H1 (cell line): Measurements from ENCODE around the gene EDEM2. TPM values are rescaled to one million over a fixed set of nuclear protein-coding genes. Genes with fewer than 3 reads are reported as not detected.

Source experiments
- CTCF ChIA-PET: fragments of 300-600 bp; sonication (Branson Sonifier 250); formaldehyde crosslinking; loops from one replicate; lab custom pipeline; 2021; ENCODE audit not compliant: partially characterized antibody; lab: Charles Lee
- POLR2A ChIA-PET: fragments of 300-600 bp; sonication (Branson Sonifier 250); formaldehyde crosslinking; loops from one replicate; lab custom pipeline; 2021; ENCODE audit warnings: inconsistent platforms; ENCODE audit not compliant: partially characterized antibody; lab: Charles Lee
- DNase-seq, 2 experiments: peaks; one replicate each; pipeline versions ENCODE4 v3.0.0 to v3.0.0-alpha.2; 2010 to 2022; ENCODE audit warnings: low spot score in 2 of 2, low read depth in 1 of 2, mixed read lengths in 1 of 2
- FAIRE-seq: peaks from 2 replicates; lab custom pipeline; 2011; peaks lifted over from hg19 to GRCh38; lab: Jason Lieb, UNC
- H2AFZ ChIP-seq: 2 replicates; pipeline ENCODE4 v1.8.1; 2012; ENCODE audit warnings: low read length, inconsistent platforms
- H2AK5ac ChIP-seq: 2 replicates; pipeline ENCODE4 v1.6.1; 2013; ENCODE audit warnings: low read depth, low read length
- H2BK120ac ChIP-seq: replicated peaks from 2 replicates; pipeline ENCODE3; 2013; ENCODE audit warnings: low read depth, low read length, inconsistent platforms
- H2BK12ac ChIP-seq: 2 replicates; pipeline ENCODE4 v1.6.1; 2013; ENCODE audit warnings: low read depth, low read length
- H2BK15ac ChIP-seq: 2 replicates; pipeline ENCODE4 v1.6.1; 2013; ENCODE audit warnings: low read length
- H2BK20ac ChIP-seq: 2 replicates; pipeline ENCODE4 v1.6.1; 2013; ENCODE audit warnings: low read length
- H2BK5ac ChIP-seq: 2 replicates; pipeline ENCODE4 v1.6.1; 2013; ENCODE audit warnings: low read depth, low read length
- H3K14ac ChIP-seq: 2 replicates; pipeline ENCODE4 v1.6.1; 2013; ENCODE audit warnings: inconsistent platforms; ENCODE audit not compliant: insufficient read length
- H3K18ac ChIP-seq: 2 replicates; pipeline ENCODE4 v1.6.1; 2013; ENCODE audit warnings: low read length; ENCODE audit errors: extremely low read depth
- H3K23ac ChIP-seq: 2 replicates; pipeline ENCODE4 v1.6.1; 2013; ENCODE audit warnings: inconsistent platforms; ENCODE audit not compliant: insufficient read length
- H3K23me2 ChIP-seq: 2 replicates; pipeline ENCODE4 v1.6.1; 2013; ENCODE audit warnings: low read depth, low read length
- H3K27ac ChIP-seq: 2 replicates; pipeline ENCODE4 v1.6.1; 2011; ENCODE audit warnings: low read depth, low read length, inconsistent platforms
- H3K27me3 ChIP-seq, 4 experiments: replicated peaks in 1 of 4; 1 replicate in 1 of 4; 2 replicates in 3 of 4; pipeline versions ENCODE4 v1.6.1 to v1.8.1; 2011 to 2013; ENCODE audit warnings: low read length in 3 of 4, mild to moderate bottlenecking in 3 of 4, inconsistent platforms in 2 of 4, mixed read lengths in 2 of 4, moderate library complexity in 1 of 4; ENCODE audit not compliant: control insufficient read depth in 3 of 4, insufficient read depth in 3 of 4; ENCODE audit errors: extremely low read depth in 1 of 4
- H3K36me3 ChIP-seq, 4 experiments: 2 replicates each; pipeline versions ENCODE4 v1.6.1 to v1.8.1; 2011 to 2013; ENCODE audit warnings: mild to moderate bottlenecking in 4 of 4, low read length in 3 of 4, moderate library complexity in 2 of 4, control low read depth in 1 of 4, inconsistent platforms in 1 of 4; ENCODE audit not compliant: insufficient read depth in 4 of 4, control insufficient read depth in 2 of 4
- H3K4ac ChIP-seq: replicated peaks from 2 replicates; pipeline ENCODE3; 2013; ENCODE audit warnings: low read length, low read depth, mixed read lengths, inconsistent platforms; ENCODE audit not compliant: insufficient read length
- H3K4me1 ChIP-seq, 4 experiments: replicated peaks in 1 of 4; 1 replicate in 1 of 4; 2 replicates in 3 of 4; pipeline versions ENCODE4 v1.6.1 to v1.8.1; 2011 to 2013; ENCODE audit warnings: low read length in 3 of 4, inconsistent platforms in 2 of 4, mixed read lengths in 1 of 4; ENCODE audit not compliant: insufficient read depth in 4 of 4, control insufficient read depth in 3 of 4
- H3K4me2 ChIP-seq, 2 experiments: 2 replicates each; pipeline versions ENCODE4 v1.6.1 to v1.8.1; 2011 to 2013; ENCODE audit warnings: low read depth in 2 of 2, low read length in 2 of 2, control low read depth in 1 of 2, inconsistent platforms in 1 of 2, mild to moderate bottlenecking in 1 of 2; ENCODE audit not compliant: insufficient read depth in 1 of 2
- H3K4me3 ChIP-seq, 4 experiments: fragments of 200-600, 300-600 bp in 1 of 4; sonication (generic), shearing (Covaris generic), sonication (Bioruptor Twin) in 1 of 4; 2 replicates each; pipeline versions ENCODE4 v1.5.1 to v1.8.1; 2011 to 2016; ENCODE audit warnings: low read length in 4 of 4, low read depth in 3 of 4, control low read depth in 2 of 4, inconsistent platforms in 2 of 4, mild to moderate bottlenecking in 2 of 4, mixed read lengths in 1 of 4, moderate library complexity in 1 of 4; ENCODE audit not compliant: insufficient read depth in 2 of 4; ENCODE audit errors: extremely low read depth in 1 of 4
- H3K56ac ChIP-seq: replicated peaks from 2 replicates; pipeline ENCODE3; 2013; ENCODE audit warnings: low read depth, mild to moderate bottlenecking, mixed read lengths, low read length, inconsistent platforms; ENCODE audit not compliant: insufficient read length
- H3K79me1 ChIP-seq: 2 replicates; pipeline ENCODE4 v1.6.1; 2013; ENCODE audit warnings: low read depth, low read length, control low read depth
- H3K79me2 ChIP-seq, 2 experiments: 2 replicates each; pipeline versions ENCODE4 v1.6.1 to v1.8.1; 2012 to 2013; ENCODE audit warnings: low read length in 2 of 2, mild to moderate bottlenecking in 2 of 2, inconsistent platforms in 1 of 2; ENCODE audit not compliant: insufficient read depth in 2 of 2, control insufficient read depth in 1 of 2
- H3K9ac ChIP-seq, 4 experiments: replicated peaks in 1 of 4; 1 replicate in 1 of 4; 2 replicates in 3 of 4; pipeline versions ENCODE4 v1.6.1 to v1.8.1; 2011 to 2013; ENCODE audit warnings: low read depth in 3 of 4, low read length in 3 of 4, control low read depth in 2 of 4, mild to moderate bottlenecking in 2 of 4, moderate library complexity in 2 of 4, inconsistent platforms in 1 of 4; ENCODE audit errors: extremely low read depth in 1 of 4
- H3K9me3 ChIP-seq, 2 experiments: 2 replicates each; pipeline versions ENCODE4 v1.6.1 to v1.8.1; 2012 to 2013; ENCODE audit warnings: mild to moderate bottlenecking in 2 of 2, moderate library complexity in 2 of 2, control low read depth in 1 of 2, inconsistent platforms in 1 of 2, low read depth in 1 of 2, low read length in 1 of 2, mixed read lengths in 1 of 2; ENCODE audit not compliant: insufficient read depth in 2 of 2
- H4K20me1 ChIP-seq, 2 experiments: replicated peaks in 1 of 2; 2 replicates each; pipeline versions ENCODE3 to v1.8.1; 2011 to 2013; ENCODE audit warnings: inconsistent platforms in 2 of 2, low read length in 2 of 2, mild to moderate bottlenecking in 1 of 2; ENCODE audit not compliant: insufficient read depth in 2 of 2, control insufficient read depth in 1 of 2
- H4K5ac ChIP-seq: 2 replicates; pipeline ENCODE4 v1.6.1; 2013; ENCODE audit warnings: low read length, low read depth, mixed read lengths, inconsistent platforms; ENCODE audit not compliant: insufficient read length
- H4K8ac ChIP-seq: 2 replicates; pipeline ENCODE4 v1.8.0; 2013; ENCODE audit warnings: mild to moderate bottlenecking, moderate library complexity, low read length, inconsistent platforms; ENCODE audit not compliant: insufficient read depth; ENCODE audit errors: extremely low read depth
- H4K91ac ChIP-seq: replicated peaks from 2 replicates; pipeline ENCODE3; 2013; ENCODE audit warnings: low read length, mixed read lengths, inconsistent platforms; ENCODE audit not compliant: insufficient read length
- ATF2 ChIP-seq: IDR thresholded peaks from 2 replicates; pipeline ENCODE4 v1.6.1; 2012; ENCODE audit warnings: low read length, inconsistent platforms
- BRCA1 ChIP-seq: IDR thresholded peaks from 2 replicates; pipeline ENCODE4 v1.6.1; 2012; ENCODE audit warnings: low read depth, low read length, improper control_type of control experiment
- CHD2 ChIP-seq: IDR thresholded peaks from 2 replicates; pipeline ENCODE4 v1.6.1; 2012; ENCODE audit warnings: low read length, improper control_type of control experiment
- CTCF ChIP-seq, 3 experiments: IDR thresholded peaks; 1 replicate in 2 of 3; 2 replicates in 1 of 3; pipeline versions ENCODE4 v1.5.1 to v1.6.1; 2011; ENCODE audit warnings: low read length in 3 of 3, mild to moderate bottlenecking in 3 of 3, inconsistent platforms in 2 of 3, low read depth in 1 of 3, moderate library complexity in 1 of 3; ENCODE audit not compliant: insufficient read depth in 1 of 3; ENCODE audit errors: control extremely low read depth in 1 of 3
- HDAC2 ChIP-seq, 2 experiments: fragments of 300-600 bp in 1 of 2; sonication (generic) in 1 of 2; IDR thresholded peaks; 2 replicates each; pipeline ENCODE4 v1.6.1; 2011 to 2012; ENCODE audit warnings: low read depth in 2 of 2, low read length in 2 of 2, mild to moderate bottlenecking in 2 of 2, moderate library complexity in 2 of 2, borderline replicate concordance in 1 of 2, inconsistent platforms in 1 of 2
- RFX5 ChIP-seq: IDR thresholded peaks from 2 replicates; pipeline ENCODE4 v1.6.1; 2011; ENCODE audit warnings: low read depth, low read length, improper control_type of control experiment, borderline replicate concordance
- RXRA ChIP-seq: IDR thresholded peaks from 2 replicates; pipeline ENCODE4 v1.6.1; 2011; ENCODE audit warnings: low read depth, mild to moderate bottlenecking, low read length, moderate library complexity; ENCODE audit not compliant: insufficient read depth
- SIN3A ChIP-seq, 2 experiments: IDR thresholded peaks in 1 of 2; conservative IDR thresholded peaks in 1 of 2; 2 replicates each; pipeline ENCODE4 v1.6.1; 2011 to 2012; ENCODE audit warnings: low read length in 2 of 2, improper control_type of control experiment in 1 of 2, low read depth in 1 of 2, mild to moderate bottlenecking in 1 of 2
- TEAD4 ChIP-seq: IDR thresholded peaks from 2 replicates; pipeline ENCODE4 v1.6.1; 2012; ENCODE audit warnings: low read depth, low read length, inconsistent platforms, mixed read lengths
- WGBS, 2 experiments: shearing (Covaris generic) in 1 of 2; methylation state at CpG; one replicate each; pipeline versions ENCODE4 v1.1.6 to v1.1.7; 2013 to 2015; ENCODE audit warnings: low lambda C conversion rate in 2 of 2, mixed read lengths in 2 of 2, inconsistent platforms in 1 of 2, low coverage in 1 of 2, missing lambda C conversion rate in 1 of 2; ENCODE audit not compliant: insufficient replicate concordance in 2 of 2, insufficient coverage in 1 of 2, insufficient read length in 1 of 2; ENCODE audit errors: extremely low coverage in 1 of 2, missing lambda C conversion rate in 1 of 2; 5-methylcytosine and 5-hydroxymethylcytosine counted together
- polyA plus RNA-seq, 7 experiments: library from polyadenylated mRNA; depleted of rRNA in 3 of 7; stranded (reverse) in 5 of 7; unstranded in 2 of 7; fragments of >200 nt in 5 of 7; fragments of 200-250 nt in 2 of 7; gene quantifications; 1 replicate in 5 of 7; 2 replicates in 1 of 7; 4 replicates in 1 of 7; pipeline versions ENCODE4 v1.2.1 to v1.2.3, GENCODE V29; 2011 to 2013; ENCODE audit warnings: missing spikeins in 2 of 7, mixed read lengths in 2 of 7
- total RNA-seq: library from RNA; stranded (reverse); fragmentation: NEBNext Ultra II Directional; extraction: Animal tissue kit (Norgen Biotek cat#: 25700); gene quantifications from 2 replicates; pipeline ENCODE4 v1.2.1, GENCODE V29; 2021

The EDEM2 gene
- total and polyA plus RNA-seq, 2 of the 8 experiments (the other 6 are each of a cell fraction or from before 2014, with no cell fraction given) = 15.2 to 19.6 TPM

- H2BK15ac ChIP-seq = no peak overlapping the region
- no peak overlapping the region for H3K4ac ChIP-seq
- H3K9me3 ChIP-seq = peaks cover 10 to 17% of the 10 kb centered on the region in 2 experiments
- H2AK5ac ChIP-seq = no peak overlapping the region
- H3K14ac ChIP-seq = no peak overlapping the region
- no peak overlapping the region for H3K23ac ChIP-seq
- H3K79me2 ChIP-seq = peaks cover 3 to 46% of the 10 kb centered on the region in 2 experiments; a peak in 3 of 4 replicates
- ChIA-PET CTCF (interaction anchor here (1.3 kb wide), 1 partner anchor 18 kb away, joined by 4 read pairs; no protein-coding TSS in a partner anchor), POLR2A (interaction anchor here (1.1 kb wide), 1 partner anchor 10 kb away, joined by 3 read pairs; no protein-coding TSS in a partner anchor)
- whole genome bisulfite sequencing, 2 experiments = 95% methylated on average over 5 of the region's 5 CpGs; no CpG with 5 or more reads in 1 of the 2 experiments
- 0 out of 2 replicates have a peak, but pooled peaks cover 2% of the 10 kb centered on the region for H3K79me1 ChIP-seq
- H3K56ac ChIP-seq = no peak overlapping the region
- no peak for FAIRE-seq
- no peak overlapping the region for H2BK12ac ChIP-seq
- no peaks in the 10 kb centered on the region for H3K23me2 ChIP-seq
- H3K4me2 ChIP-seq = no peak overlapping the region
- no peak overlapping the region for H3K4me3 ChIP-seq
- H4K8ac ChIP-seq = no peak overlapping the region
- H4K20me1 ChIP-seq = peaks cover 0 to 3% of the 10 kb centered on the region in 2 experiments
- no peaks in the 10 kb centered on the region for H3K4me1 ChIP-seq
- no peak overlapping the region for H3K27ac ChIP-seq
- H4K91ac ChIP-seq = no peak overlapping the region
- no peak for DNase-seq
- no peak overlapping the region for H2BK5ac ChIP-seq
- H3K9ac ChIP-seq = no peak overlapping the region
- no peak overlapping the region for H2BK120ac ChIP-seq
- H2BK20ac ChIP-seq = no peak overlapping the region
- peaks cover 5 to 22% (median 14%) of the 10 kb centered on the region in 4 experiments; a peak in 6 of 8 replicates for H3K36me3 ChIP-seq
- no peak overlapping the region for H4K5ac ChIP-seq
- no peak overlapping the region for H2AFZ ChIP-seq
- H3K18ac ChIP-seq = no peak overlapping the region
- H3K27me3 ChIP-seq = no peaks in the 10 kb centered on the region
- TF ChIP-seq ATF2 (no peak), HDAC2 (IDR thresholded peaks at IDR 0.05; ENCODE audit: borderline replicate concordance in 1 of 2, low read depth in 2 of 2, low read length in 2 of 2) (no peak), CTCF (IDR thresholded peaks at IDR 0.05; ENCODE audit: control extremely low read depth in 1 of 3, insufficient read depth in 1 of 3, low read depth in 1 of 3, low read length in 3 of 3) (no peak), CHD2 (no peak), RFX5 (no peak), SIN3A (conservative IDR thresholded peaks at IDR 0.05 in 1 of 2, IDR thresholded peaks at IDR 0.05 in 1 of 2; ENCODE audit: low read depth in 1 of 2, low read length in 2 of 2) (no peak), BRCA1 (no peak), RXRA (no peak), TEAD4 (no peak)
These were observed 69.3 kb downstream of the EDEM2 start for GRCh38 chr20:35077872-35078271.
